HEK293T (cell line): Measurements from ENCODE around the gene USP24.

Experiments used
- ARNT ChIP-seq: fragments of 450-650 bp; IDR thresholded peaks from 2 replicates; pipeline ENCODE4 v1.6.1; 2017; ENCODE audit warnings: mild to moderate bottlenecking
- BHLHE40 ChIP-seq: fragments of 450-650 bp; IDR thresholded peaks from 2 replicates; pipeline ENCODE4 v1.6.1; 2016; ENCODE audit warnings: mild to moderate bottlenecking, moderate library complexity, borderline replicate concordance
- ELF4 ChIP-seq: fragments of 450-650 bp; IDR thresholded peaks from 2 replicates; pipeline ENCODE4 v1.6.1; 2017; ENCODE audit warnings: antibody characterized with exemption
- FOXK2 ChIP-seq: fragments of 450-650 bp; IDR thresholded peaks from 2 replicates; pipeline ENCODE4 v1.6.1; 2016; ENCODE audit warnings: mild to moderate bottlenecking
- FOXM1 ChIP-seq: fragments of 450-650 bp; IDR thresholded peaks from 2 replicates; pipeline ENCODE4 v1.6.1; 2017; ENCODE audit warnings: mild to moderate bottlenecking, borderline replicate concordance
- HDGF ChIP-seq: fragments of 450-650 bp; IDR thresholded peaks from 2 replicates; pipeline ENCODE4 v1.6.1; 2017; ENCODE audit warnings: antibody characterized with exemption, borderline replicate concordance
- NFRKB ChIP-seq: fragments of 450-650 bp; IDR thresholded peaks from 2 replicates; pipeline ENCODE4 v1.6.1; 2016; ENCODE audit warnings: mild to moderate bottlenecking, moderate library complexity
- SP1 ChIP-seq: fragments of 450-650 bp; IDR thresholded peaks from 2 replicates; pipeline ENCODE4 v1.6.1; 2017
- SUZ12 ChIP-seq: fragments of 450-650 bp; IDR thresholded peaks from 2 replicates; pipeline ENCODE4 v1.6.1; 2016; ENCODE audit warnings: mild to moderate bottlenecking
- TARDBP ChIP-seq: fragments of 450-650 bp; IDR thresholded peaks from 2 replicates; pipeline ENCODE4 v1.6.1; 2016

GRCh38 chr1:55155522-55155921 lies 59.6 kb downstream of the USP24 start:
- TF ChIP-seq SUZ12 (no peak), BHLHE40 (no peak), FOXM1 (no peak), NFRKB (no peak), TARDBP (no peak), HDGF (no peak), SP1 (no peak), ARNT (no peak), ELF4 (no peak), FOXK2 (no peak)
